ENCODE results near the gene SPTBN1. TPM values are rescaled to one million over a fixed set of nuclear protein-coding genes. Genes with fewer than 3 reads are reported as not detected.

Gene SPTBN1
- total RNA-seq, 1 experiment from 2014 or later = 171 TPM

GRCh38 chr2:54666131-54666633 is 210.1 kb downstream of the SPTBN1 start:
- DNase-seq (ENCODE audit: unreplicated experiment) = peak; percentile 64
- no peak for TF ChIP-seq CTCF (IDR thresholded peaks at IDR 0.05; ENCODE audit: unreplicated experiment)
- Mint-ChIP-seq H3K9me3 (ENCODE audit: unreplicated experiment) (no peaks in the 10 kb centered on the region), H3K4me1 (ENCODE audit: insufficient read depth, unreplicated experiment) (peaks cover 32% of the 10 kb centered on the region), H3K27me3 (ENCODE audit: insufficient read depth, unreplicated experiment) (no peaks in the 10 kb centered on the region), H3K4me3 (ENCODE audit: unreplicated experiment) (no peak overlapping the region), H3K27ac (ENCODE audit: low read depth, unreplicated experiment) (peak overlapping the region; percentile 41), H3K36me3 (ENCODE audit: insufficient read depth, unreplicated experiment) (peaks cover 81% of the 10 kb centered on the region)
- intact Hi-C loops (cut with micrococcal nuclease) = no loop called here
- POLR2A ChIA-PET = interaction anchor here (0.5 to 2.2 kb wide), 5 partner anchors 29 to 334 kb away, joined by 3 to 6 read pairs (median 3); no protein-coding TSS in a partner anchor
- no TSS peak for BruUV-seq (replicated peaks)
- CTCF ChIA-PET = interaction anchor here (0.7 to 4.8 kb wide), 20 partner anchors 10 to 790 kb away, joined by 3 to 36 read pairs (median 4); no protein-coding TSS in a partner anchor

GRCh38 chr2:54666634-54667265 is 210.6 kb downstream of the SPTBN1 start:
- no peaks in the 10 kb centered on the region for H3K27me3 Mint-ChIP-seq (ENCODE audit: insufficient read depth, unreplicated experiment)
- H3K4me3 Mint-ChIP-seq (ENCODE audit: unreplicated experiment) = no peak overlapping the region
- H3K9me3 Mint-ChIP-seq (ENCODE audit: unreplicated experiment) = no peaks in the 10 kb centered on the region
- peak overlapping the region; percentile 41 for H3K27ac Mint-ChIP-seq (ENCODE audit: low read depth, unreplicated experiment)
- peaks cover 32% of the 10 kb centered on the region for H3K4me1 Mint-ChIP-seq (ENCODE audit: insufficient read depth, unreplicated experiment)
- DNase-seq (ENCODE audit: unreplicated experiment) = no peak
- peaks cover 78% of the 10 kb centered on the region for H3K36me3 Mint-ChIP-seq (ENCODE audit: insufficient read depth, unreplicated experiment)
- POLR2A ChIA-PET = interaction anchor here (0.7 to 2.2 kb wide), 4 partner anchors 30 to 117 kb away, joined by 3 to 6 read pairs (median 3); no protein-coding TSS in a partner anchor
- BruUV-seq (replicated peaks) = no TSS peak
- TF ChIP-seq CTCF (IDR thresholded peaks at IDR 0.05; ENCODE audit: unreplicated experiment) = no peak
- intact Hi-C loops (cut with micrococcal nuclease) = no loop called here
- CTCF ChIA-PET = interaction anchor here (0.8 to 4.8 kb wide), 13 partner anchors 10 to 560 kb away, joined by 3 to 36 read pairs (median 4); no protein-coding TSS in a partner anchor

- peaks cover 76% of the 10 kb centered on the region for H3K36me3 Mint-ChIP-seq (ENCODE audit: insufficient read depth, unreplicated experiment)
- H3K27ac Mint-ChIP-seq (ENCODE audit: low read depth, unreplicated experiment) = peak overlapping the region; percentile 31
- no peaks in the 10 kb centered on the region for H3K27me3 Mint-ChIP-seq (ENCODE audit: insufficient read depth, unreplicated experiment)
- H3K9me3 Mint-ChIP-seq (ENCODE audit: unreplicated experiment) = no peaks in the 10 kb centered on the region
- intact Hi-C loops (cut with micrococcal nuclease) = no loop called here
- BruUV-seq (replicated peaks) = no TSS peak
- CTCF ChIA-PET = interaction anchor here (1.4 to 4.8 kb wide), 6 partner anchors 11 to 560 kb away, joined by 4 to 36 read pairs (median 8); no protein-coding TSS in a partner anchor
- H3K4me3 Mint-ChIP-seq (ENCODE audit: unreplicated experiment) = no peak overlapping the region
- no peak for TF ChIP-seq CTCF (IDR thresholded peaks at IDR 0.05; ENCODE audit: unreplicated experiment)
- POLR2A ChIA-PET = interaction anchor here (0.7 to 2.2 kb wide), 2 partner anchors 109 to 553 kb away, joined by 3 to 6 read pairs; no protein-coding TSS in a partner anchor
- H3K4me1 Mint-ChIP-seq (ENCODE audit: insufficient read depth, unreplicated experiment) = peaks cover 32% of the 10 kb centered on the region
- DNase-seq (ENCODE audit: unreplicated experiment) = no peak
These were observed 211.1 kb downstream of the SPTBN1 start for GRCh38 chr2:54667266-54667639.
